Activated CD4-positive, alpha-beta memory T cell treated with anti-CD3 and anti-CD28 coated beads for 36 hours (primary cell): ENCODE data around the gene SLIT1. TPM values are rescaled to one million over a fixed set of nuclear protein-coding genes. Genes with fewer than 3 reads are reported as not detected.

Experiments used
- CTCF ChIA-PET: fragments of 350-600 bp; sonication (Branson Sonifier 250); formaldehyde crosslinking; loops from one replicate; lab custom pipeline; 2021; ENCODE audit warnings: antibody characterized with exemption, inconsistent platforms; lab: Charles Lee
- POLR2A ChIA-PET: fragments of 350-600 bp; sonication (Branson Sonifier 250); formaldehyde crosslinking; loops from one replicate; lab custom pipeline; 2021; ENCODE audit warnings: antibody characterized with exemption; lab: Charles Lee
- DNase-seq: peaks from one replicate; pipeline ENCODE4 v3.0.0-alpha.2; 2020
- H3K27ac Mint-ChIP-seq: one replicate; pipeline ENCODE4 v1.8.0; 2021; ENCODE audit warnings: mixed read lengths
- H3K27me3 Mint-ChIP-seq: one replicate; pipeline ENCODE4 v1.8.0; 2021; ENCODE audit warnings: mixed read lengths
- H3K36me3 Mint-ChIP-seq: one replicate; pipeline ENCODE4 v1.8.0; 2021; ENCODE audit warnings: mixed read lengths
- H3K4me1 Mint-ChIP-seq: one replicate; pipeline ENCODE4 v1.8.0; 2021; ENCODE audit warnings: low read depth, mixed read lengths
- H3K4me3 Mint-ChIP-seq: one replicate; pipeline ENCODE4 v1.8.0; 2021; ENCODE audit warnings: mild to moderate bottlenecking, mixed read lengths
- H3K9me3 Mint-ChIP-seq: one replicate; pipeline ENCODE4 v1.8.0; 2021; ENCODE audit warnings: mixed read lengths
- intact Hi-C: fragments of 100-400 bp; cut with micrococcal nuclease; formaldehyde crosslinking; loops from one replicate; pipeline ENCODE4 v1.15.1; 2023
- total RNA-seq, 2 experiments: library from RNA; stranded (reverse); gene quantifications; one replicate each; pipeline ENCODE4 v1.2.3, GENCODE V29; 2021

Gene SLIT1
- total RNA-seq, 2 experiments from 2014 or later = 0.63 to 0.71 TPM

DNA sequence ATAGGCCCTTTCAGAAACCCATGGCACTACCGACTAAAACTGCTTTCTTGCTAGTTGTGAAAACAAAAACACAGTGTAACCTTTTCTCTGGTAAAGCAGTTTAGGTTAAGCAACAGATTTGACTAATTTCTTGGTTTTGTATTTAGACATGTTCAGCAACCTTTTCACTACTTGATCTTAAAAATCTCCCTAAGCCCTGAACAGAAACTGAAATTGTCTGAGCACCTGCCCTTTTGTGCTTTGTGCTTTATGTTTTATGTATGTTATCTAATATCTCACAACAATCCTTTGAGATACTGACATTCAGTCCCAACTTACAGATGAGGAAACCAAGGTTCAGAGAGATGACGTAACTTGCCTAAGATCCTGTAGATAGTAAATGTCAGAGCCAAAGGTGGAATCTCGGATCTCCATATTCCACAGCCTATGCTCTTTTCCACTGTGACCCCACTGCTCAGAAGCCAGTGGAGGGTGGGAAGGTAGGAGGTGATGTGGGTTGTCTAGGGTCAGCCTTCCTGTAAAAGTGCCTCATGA is 207.1 kb downstream of the SLIT1 start:
- Mint-ChIP-seq H3K36me3 (peaks cover 15% of the 10 kb centered on the region), H3K4me1 (peaks cover 24% of the 10 kb centered on the region), H3K9me3 (no peaks in the 10 kb centered on the region), H3K27ac (peak overlapping the region; percentile 77), H3K4me3 (peak overlapping the region; percentile 6), H3K27me3 (no peaks in the 10 kb centered on the region)
- ChIA-PET POLR2A (no interaction called here), CTCF (interaction anchor here (0.9 to 2.1 kb wide), 2 partner anchors 46 to 68 kb away, joined by 4 to 9 read pairs; no protein-coding TSS in a partner anchor)
- intact Hi-C loops = loop anchor here (1.0 to 5.0 kb wide), 4 partner anchors 49 to 389 kb away; partner anchors contain the start of gene LCOR
- DNase-seq = no peak

DNA sequence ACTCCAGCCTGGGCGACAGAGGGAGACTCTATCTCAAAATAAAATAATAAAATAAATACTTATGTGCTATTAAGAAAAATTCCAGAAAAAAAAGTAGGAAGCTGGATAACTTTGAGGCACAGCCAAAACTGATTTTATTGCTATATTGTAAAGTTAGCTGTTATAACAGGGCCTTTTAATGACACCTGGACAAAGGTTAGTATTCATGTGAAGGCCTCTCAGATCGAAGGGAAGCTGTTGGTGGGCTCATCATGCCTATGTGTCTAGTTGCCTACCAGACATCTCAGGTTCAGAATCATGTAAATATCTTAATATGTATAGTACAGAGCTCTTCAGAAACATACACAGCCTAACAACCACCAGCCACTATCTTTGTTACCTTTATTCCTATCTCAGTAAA is 210.6 kb downstream of the SLIT1 start:
- ChIA-PET CTCF (interaction anchor here (0.6 to 1.2 kb wide), 3 partner anchors 74 to 235 kb away, joined by 3 read pairs; no protein-coding TSS in a partner anchor), POLR2A (no interaction called here)
- H3K9me3 Mint-ChIP-seq = no peaks in the 10 kb centered on the region
- DNase-seq = no peak
- no peak overlapping the region for H3K27ac Mint-ChIP-seq
- intact Hi-C loops = loop anchor here (5.0 kb wide), 1 partner anchor 52 kb away; no protein-coding TSS in a partner anchor
- H3K4me3 Mint-ChIP-seq = no peak overlapping the region
- no peaks in the 10 kb centered on the region for H3K36me3 Mint-ChIP-seq
- H3K4me1 Mint-ChIP-seq = peaks cover 24% of the 10 kb centered on the region
- H3K27me3 Mint-ChIP-seq = no peaks in the 10 kb centered on the region

DNA sequence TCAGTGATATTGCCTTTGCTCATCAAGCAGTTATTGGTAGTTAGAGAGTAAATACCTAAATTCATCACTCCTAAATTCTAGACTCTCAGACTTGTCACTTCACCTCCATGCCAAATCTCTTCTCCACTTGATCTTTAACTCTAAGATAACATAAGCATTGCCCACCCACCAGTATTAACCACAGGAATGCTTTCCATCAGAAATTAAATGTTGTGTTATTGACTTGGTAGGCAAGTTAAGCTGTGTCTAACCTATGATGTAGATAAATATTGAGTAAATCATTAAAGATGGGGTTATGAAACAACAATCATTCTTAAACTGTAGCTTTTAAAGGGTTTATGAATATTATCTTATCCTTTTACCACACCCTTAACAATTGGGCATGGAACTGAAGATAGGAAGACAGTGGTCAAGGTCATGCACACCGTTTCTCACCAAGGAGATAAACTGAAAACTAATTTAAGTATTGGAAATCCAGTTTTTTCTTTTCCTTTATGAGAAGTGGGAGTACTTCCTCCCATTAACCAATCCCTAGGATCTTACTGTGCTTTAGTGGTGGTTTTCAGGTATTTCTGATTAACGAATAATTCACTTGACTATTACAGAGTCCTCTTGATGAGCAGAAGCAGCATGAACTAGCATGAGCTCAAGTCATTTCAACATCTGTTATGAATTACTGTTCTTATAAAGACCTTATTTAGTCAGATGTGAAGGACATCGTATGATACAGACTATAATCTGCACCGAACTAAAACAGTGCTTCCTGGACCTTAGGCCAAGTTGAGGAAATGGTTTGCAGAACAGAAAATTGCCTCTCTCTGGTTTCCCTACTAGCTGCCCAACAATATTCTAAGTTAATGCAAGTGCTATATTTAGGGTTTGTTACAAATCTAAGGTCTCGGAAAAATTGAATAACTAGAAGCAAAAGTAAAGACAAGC is 211.7 kb downstream of the SLIT1 start:
- no peaks in the 10 kb centered on the region for H3K36me3 Mint-ChIP-seq
- peaks cover 20% of the 10 kb centered on the region for H3K4me1 Mint-ChIP-seq
- no peak overlapping the region for H3K4me3 Mint-ChIP-seq
- H3K27me3 Mint-ChIP-seq = no peaks in the 10 kb centered on the region
- no peak for DNase-seq
- H3K9me3 Mint-ChIP-seq = no peaks in the 10 kb centered on the region
- no peak overlapping the region for H3K27ac Mint-ChIP-seq
- POLR2A ChIA-PET = no interaction called here
- CTCF ChIA-PET = interaction anchor here (1.0 to 1.3 kb wide), 3 partner anchors 51 to 236 kb away, joined by 3 read pairs; no protein-coding TSS in a partner anchor
- intact Hi-C loops = no loop called here

DNA sequence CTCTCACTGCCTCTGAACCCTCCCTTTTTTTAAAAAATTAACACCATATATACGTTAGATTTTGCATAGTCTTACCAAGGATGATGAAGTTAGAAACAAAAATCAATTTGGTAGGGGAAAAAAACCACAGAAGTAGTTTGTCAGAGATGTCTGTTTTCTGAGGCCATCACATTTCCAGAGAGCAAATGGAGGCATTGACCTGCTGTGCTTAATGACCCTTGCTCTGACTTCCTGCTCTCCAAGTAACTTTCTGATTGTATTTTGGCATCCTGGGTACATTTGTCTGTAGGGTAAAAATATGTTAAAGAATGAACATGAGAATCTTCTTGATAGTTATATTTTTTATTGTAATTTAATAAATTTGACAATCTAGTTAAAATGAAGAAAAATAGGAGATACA is 213.5 kb downstream of the SLIT1 start:
- Mint-ChIP-seq H3K27ac (no peak overlapping the region), H3K4me1 (peaks cover 3% of the 10 kb centered on the region), H3K4me3 (no peak overlapping the region), H3K27me3 (no peaks in the 10 kb centered on the region), H3K9me3 (no peaks in the 10 kb centered on the region), H3K36me3 (no peaks in the 10 kb centered on the region)
- DNase-seq = no peak
- POLR2A ChIA-PET = no interaction called here
- CTCF ChIA-PET = no interaction called here
- intact Hi-C loops = no loop called here

DNA sequence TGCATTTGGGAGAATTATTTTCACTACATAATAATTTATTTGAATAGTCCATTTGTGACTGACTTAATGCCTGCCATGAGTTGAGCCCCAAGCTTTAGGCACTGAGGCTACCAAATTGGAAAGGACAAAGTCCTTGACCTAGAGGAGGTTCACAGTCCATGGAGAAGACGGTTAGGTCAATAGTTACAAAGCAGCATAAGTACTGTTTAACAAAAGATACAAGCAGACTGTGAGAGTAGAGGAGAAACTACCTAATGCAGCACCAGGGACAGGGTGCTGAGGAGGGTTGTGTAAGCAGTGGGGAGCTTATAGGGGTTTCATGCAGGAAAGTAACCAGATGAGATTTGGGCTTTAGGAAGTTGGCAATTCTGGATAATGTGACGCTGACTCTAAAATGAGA is 214.4 kb downstream of the SLIT1 start:
- CTCF ChIA-PET = interaction anchor here (1.6 kb wide), 1 partner anchor 66 kb away, joined by 5 read pairs; no protein-coding TSS in a partner anchor

DNA sequence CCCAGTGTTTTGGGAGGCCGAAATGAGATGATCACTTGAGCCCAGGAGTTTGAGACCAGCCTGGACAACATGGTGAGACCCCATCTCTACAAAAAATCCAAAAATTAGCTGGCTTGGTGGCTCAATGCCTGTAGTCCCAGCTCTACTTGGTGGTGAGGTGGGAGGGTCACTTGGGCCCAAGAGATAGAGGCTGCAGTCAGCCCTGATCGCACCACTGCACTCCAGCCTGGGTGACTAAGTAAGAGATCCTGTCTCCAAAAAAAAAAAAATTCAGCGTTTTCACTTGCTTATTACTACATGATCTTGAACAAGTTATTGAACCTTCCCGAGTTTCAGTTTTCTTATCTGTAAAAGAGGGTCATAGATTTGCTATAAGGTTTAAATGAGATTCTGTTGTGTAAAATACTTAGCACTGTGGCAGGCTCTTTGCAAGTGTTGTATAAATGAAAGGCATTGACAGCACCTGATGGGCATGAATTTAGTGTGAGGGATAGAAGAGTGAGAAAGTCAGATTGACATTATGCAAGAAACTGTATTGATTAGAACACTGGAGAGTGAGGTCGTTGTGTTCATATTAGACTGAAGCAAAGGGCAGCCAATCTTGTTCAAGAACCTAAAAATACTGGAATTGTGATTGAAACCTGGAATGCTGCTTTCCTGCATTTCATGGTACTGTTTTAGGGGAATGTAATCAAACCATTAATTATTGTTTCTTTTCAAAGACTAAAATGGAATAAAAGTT is 216.9 kb downstream of the SLIT1 start:
- ChIA-PET CTCF (no interaction called here), POLR2A (interaction anchor here (0.6 kb wide), 2 partner anchors 138 to 326 kb away, joined by 3 read pairs; no protein-coding TSS in a partner anchor)
- H3K27me3 Mint-ChIP-seq = no peaks in the 10 kb centered on the region
- H3K27ac Mint-ChIP-seq = no peak overlapping the region
- no peaks in the 10 kb centered on the region for H3K36me3 Mint-ChIP-seq
- DNase-seq = no peak
- intact Hi-C loops = no loop called here
- H3K9me3 Mint-ChIP-seq = no peaks in the 10 kb centered on the region
- no peaks in the 10 kb centered on the region for H3K4me1 Mint-ChIP-seq
- H3K4me3 Mint-ChIP-seq = no peak overlapping the region

More for the DNA sequence above, 214.4 kb downstream of the SLIT1 start:
- DNase-seq = no peak
- H3K27ac Mint-ChIP-seq = no peak overlapping the region
- intact Hi-C loops = no loop called here
- H3K4me3 Mint-ChIP-seq = no peak overlapping the region
- H3K4me1 Mint-ChIP-seq = peaks cover under 1% of the 10 kb centered on the region
- POLR2A ChIA-PET = no interaction called here
- no peaks in the 10 kb centered on the region for H3K27me3 Mint-ChIP-seq
- H3K9me3 Mint-ChIP-seq = no peaks in the 10 kb centered on the region
- no peaks in the 10 kb centered on the region for H3K36me3 Mint-ChIP-seq

DNA sequence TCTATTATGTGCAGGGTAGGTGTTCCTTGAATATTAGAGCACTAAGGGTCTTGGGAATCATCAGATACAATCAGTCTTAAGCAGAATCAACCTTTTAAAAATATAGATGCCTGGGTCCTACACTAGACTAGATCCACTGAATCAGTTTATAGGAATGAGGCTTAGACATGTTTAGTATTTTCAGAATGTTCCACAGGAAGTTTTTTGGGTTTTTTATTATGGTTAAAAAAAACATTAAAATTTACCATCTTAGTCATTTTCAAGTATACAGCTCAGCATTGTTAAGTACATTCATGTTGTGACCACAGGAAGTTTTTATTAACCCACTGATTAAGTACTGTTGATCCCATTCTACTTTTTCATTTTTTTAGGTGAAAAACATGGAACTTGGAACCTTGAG is 217.9 kb downstream of the SLIT1 start:
- POLR2A ChIA-PET = no interaction called here
- CTCF ChIA-PET = no interaction called here
- Mint-ChIP-seq H3K27me3 (no peaks in the 10 kb centered on the region), H3K27ac (no peak overlapping the region), H3K36me3 (no peaks in the 10 kb centered on the region), H3K4me1 (no peaks in the 10 kb centered on the region), H3K4me3 (no peak overlapping the region), H3K9me3 (no peaks in the 10 kb centered on the region)
- intact Hi-C loops = no loop called here
- DNase-seq = no peak

DNA sequence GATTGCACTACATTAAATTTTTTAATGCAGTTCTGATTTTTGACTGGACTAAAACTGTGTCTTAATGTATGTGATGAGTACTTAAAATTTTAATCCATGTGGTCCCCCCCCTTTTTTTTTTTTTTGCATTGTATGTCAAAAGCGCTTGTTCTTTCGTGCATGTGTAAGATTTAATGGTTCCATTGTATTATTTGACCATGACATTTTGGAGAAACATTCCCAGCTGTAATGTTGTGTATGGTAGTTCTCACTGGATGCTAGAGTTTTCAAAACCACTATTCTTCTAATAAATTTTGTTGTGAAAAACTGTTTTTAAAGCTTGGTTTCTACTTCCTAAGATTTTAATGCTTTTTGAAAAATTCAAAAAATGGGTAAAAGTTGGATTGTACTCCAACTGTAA is 221.6 kb downstream of the SLIT1 start:
- intact Hi-C loops = no loop called here
- no peak overlapping the region for H3K27ac Mint-ChIP-seq
- no peak for DNase-seq
- H3K9me3 Mint-ChIP-seq = no peaks in the 10 kb centered on the region
- no peak overlapping the region for H3K4me3 Mint-ChIP-seq
- no peaks in the 10 kb centered on the region for H3K27me3 Mint-ChIP-seq
- POLR2A ChIA-PET = no interaction called here
- no peaks in the 10 kb centered on the region for H3K36me3 Mint-ChIP-seq
- peaks cover 11% of the 10 kb centered on the region for H3K4me1 Mint-ChIP-seq
- CTCF ChIA-PET = no interaction called here

DNA sequence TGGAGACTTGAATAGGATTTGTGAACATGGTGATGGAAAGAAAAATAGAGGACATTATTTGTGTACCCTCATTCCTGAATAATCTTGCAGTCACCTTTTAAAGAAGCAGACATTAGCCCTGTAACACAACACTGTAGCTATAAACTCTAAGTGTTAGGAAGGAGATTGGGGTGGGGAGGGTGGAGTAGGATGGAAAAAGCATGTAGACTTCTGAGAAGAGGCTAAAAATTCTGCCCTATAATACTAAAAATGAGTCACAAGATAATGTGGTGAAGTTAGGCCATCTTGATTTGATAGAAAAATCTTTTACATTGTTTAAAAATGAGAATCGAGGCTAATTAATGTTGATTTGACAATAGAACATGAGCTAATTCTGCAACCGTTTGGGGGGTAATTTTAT is 224.9 kb downstream of the SLIT1 start:
- peaks cover 11% of the 10 kb centered on the region for H3K4me1 Mint-ChIP-seq
- ChIA-PET POLR2A (no interaction called here), CTCF (interaction anchor here (2.7 kb wide), 1 partner anchor 64 kb away, joined by 11 read pairs; no protein-coding TSS in a partner anchor)
- intact Hi-C loops = no loop called here
- H3K27me3 Mint-ChIP-seq = no peaks in the 10 kb centered on the region
- H3K36me3 Mint-ChIP-seq = peaks cover 1% of the 10 kb centered on the region
- DNase-seq = no peak
- no peak overlapping the region for H3K4me3 Mint-ChIP-seq
- peak overlapping the region; percentile 6 for H3K27ac Mint-ChIP-seq
- no peaks in the 10 kb centered on the region for H3K9me3 Mint-ChIP-seq

DNA sequence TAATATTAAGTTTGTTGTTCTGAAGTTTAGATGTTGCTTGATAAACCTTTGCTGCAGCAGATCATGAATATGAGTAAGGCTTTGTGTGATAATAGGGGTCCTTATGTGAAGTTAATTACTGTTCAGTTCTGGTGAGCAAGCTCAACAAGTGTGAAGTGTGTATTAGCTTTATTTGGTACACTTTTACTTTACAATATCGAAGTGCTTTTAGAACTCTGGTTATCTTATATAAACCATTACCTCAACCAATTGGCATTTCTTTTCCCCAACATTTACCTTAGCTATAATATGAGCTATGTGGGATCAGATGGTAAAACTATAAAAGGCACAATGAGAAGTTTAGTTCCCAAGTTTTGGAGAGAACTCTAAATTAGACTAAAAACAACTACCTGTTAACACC is 226.0 kb downstream of the SLIT1 start:
- Mint-ChIP-seq H3K9me3 (no peaks in the 10 kb centered on the region), H3K4me1 (peaks cover 11% of the 10 kb centered on the region), H3K27me3 (no peaks in the 10 kb centered on the region), H3K27ac (no peak overlapping the region), H3K36me3 (peaks cover 11% of the 10 kb centered on the region), H3K4me3 (no peak overlapping the region)
- intact Hi-C loops = no loop called here
- CTCF ChIA-PET = interaction anchor here (1.0 to 2.7 kb wide), 2 partner anchors 48 to 65 kb away, joined by 3 to 11 read pairs; no protein-coding TSS in a partner anchor
- DNase-seq = no peak
- POLR2A ChIA-PET = no interaction called here

DNA sequence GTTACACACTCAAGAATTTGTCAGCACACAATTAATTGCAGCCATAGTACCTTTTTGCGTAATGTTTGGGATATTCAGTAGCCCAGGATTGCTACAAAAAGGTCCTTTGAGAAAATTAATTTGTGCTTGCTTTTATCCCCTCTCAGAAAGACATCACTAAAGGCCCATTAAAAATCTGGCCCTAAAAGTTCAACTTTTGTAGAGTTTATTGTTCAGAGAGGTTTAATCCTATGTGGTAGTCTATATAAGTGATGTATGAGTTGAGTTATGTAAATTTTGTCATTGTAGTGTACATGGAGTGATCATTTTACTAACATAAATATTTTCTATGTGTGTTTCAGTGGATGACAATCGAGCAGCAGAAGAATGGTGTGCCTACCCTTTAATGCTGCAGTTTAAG is 227.7 kb downstream of the SLIT1 start:
- DNase-seq = no peak
- Mint-ChIP-seq H3K27me3 (no peaks in the 10 kb centered on the region), H3K4me3 (no peak overlapping the region), H3K9me3 (no peaks in the 10 kb centered on the region), H3K27ac (no peak overlapping the region), H3K4me1 (peaks cover 11% of the 10 kb centered on the region), H3K36me3 (peaks cover 18% of the 10 kb centered on the region)
- ChIA-PET CTCF (interaction anchor here (0.9 to 1.5 kb wide), 2 partner anchors 14 to 68 kb away, joined by 5 to 8 read pairs; no protein-coding TSS in a partner anchor), POLR2A (no interaction called here)
- intact Hi-C loops = no loop called here
